GM12874 (cell line): ENCODE data around the gene ATP8B4.

Source experiments
- TF ChIP-seq, protein P1 (sequence below): IDR thresholded peaks from 2 replicates; pipeline ENCODE4 v1.5.1; 2011; ENCODE audit warnings: low read depth, mild to moderate bottlenecking, control low read depth, low read length, moderate library complexity; ENCODE audit not compliant: insufficient read depth

The ATP8B4 gene

DNA sequence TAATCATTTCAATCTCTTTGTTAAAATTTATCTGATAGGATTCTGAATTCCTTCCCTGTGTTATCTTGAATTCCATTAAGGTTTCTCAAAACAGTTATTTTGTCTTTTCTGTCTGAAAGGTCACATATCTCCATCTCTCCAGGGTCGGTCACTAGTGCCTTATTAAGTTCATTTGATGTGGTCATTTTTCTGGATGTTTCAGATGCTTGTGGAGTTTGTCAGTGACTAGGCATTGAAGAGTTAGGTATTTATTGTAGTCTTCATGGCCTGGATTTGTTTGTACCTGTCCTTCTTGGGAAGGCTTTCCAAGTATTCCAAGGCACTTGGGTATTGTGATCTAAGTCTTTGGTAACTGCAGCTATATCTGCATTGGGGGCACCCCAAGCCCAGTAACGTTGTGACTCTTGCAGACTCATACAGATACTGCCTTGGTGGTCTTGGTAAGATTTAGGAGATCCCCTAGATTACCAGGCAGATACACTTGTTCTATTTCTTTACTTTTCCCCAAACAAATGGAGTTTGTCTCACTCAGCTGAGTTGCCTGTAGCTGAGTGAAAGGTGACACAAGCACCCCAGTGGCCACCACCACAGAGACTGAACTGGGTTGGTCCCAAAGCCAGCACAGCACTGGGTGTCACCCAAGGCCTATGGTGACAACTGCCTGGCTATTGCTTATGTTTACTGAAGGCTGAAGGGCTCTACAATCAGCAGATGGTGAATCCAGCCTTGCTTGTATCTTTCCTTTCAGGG lies 44.1 kb upstream of the ATP8B4 start:
- TF ChIP-seq, protein P1, sequence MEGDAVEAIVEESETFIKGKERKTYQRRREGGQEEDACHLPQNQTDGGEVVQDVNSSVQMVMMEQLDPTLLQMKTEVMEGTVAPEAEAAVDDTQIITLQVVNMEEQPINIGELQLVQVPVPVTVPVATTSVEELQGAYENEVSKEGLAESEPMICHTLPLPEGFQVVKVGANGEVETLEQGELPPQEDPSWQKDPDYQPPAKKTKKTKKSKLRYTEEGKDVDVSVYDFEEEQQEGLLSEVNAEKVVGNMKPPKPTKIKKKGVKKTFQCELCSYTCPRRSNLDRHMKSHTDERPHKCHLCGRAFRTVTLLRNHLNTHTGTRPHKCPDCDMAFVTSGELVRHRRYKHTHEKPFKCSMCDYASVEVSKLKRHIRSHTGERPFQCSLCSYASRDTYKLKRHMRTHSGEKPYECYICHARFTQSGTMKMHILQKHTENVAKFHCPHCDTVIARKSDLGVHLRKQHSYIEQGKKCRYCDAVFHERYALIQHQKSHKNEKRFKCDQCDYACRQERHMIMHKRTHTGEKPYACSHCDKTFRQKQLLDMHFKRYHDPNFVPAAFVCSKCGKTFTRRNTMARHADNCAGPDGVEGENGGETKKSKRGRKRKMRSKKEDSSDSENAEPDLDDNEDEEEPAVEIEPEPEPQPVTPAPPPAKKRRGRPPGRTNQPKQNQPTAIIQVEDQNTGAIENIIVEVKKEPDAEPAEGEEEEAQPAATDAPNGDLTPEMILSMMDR, result no peak

DNA sequence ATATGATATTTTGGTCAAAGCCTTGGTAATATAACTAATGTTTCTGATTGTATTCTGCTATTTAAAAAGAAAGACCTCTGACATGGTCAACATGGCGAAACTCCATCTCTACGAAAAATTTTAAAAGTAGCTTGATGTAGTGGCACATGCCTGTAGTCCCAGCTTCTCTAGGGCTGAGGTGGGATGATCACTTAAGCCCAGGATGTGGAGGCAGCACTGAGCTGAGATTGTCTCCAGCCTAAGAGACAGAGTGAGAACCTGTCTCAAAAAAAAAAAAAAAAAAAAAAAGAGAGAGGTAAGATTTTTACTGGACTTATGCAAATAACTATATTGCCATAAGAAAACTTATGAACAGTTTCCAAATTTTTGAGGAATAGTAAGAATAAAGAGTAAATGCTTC lies 32.4 kb upstream of the ATP8B4 start:
- TF ChIP-seq, protein P1, result no peak

DNA sequence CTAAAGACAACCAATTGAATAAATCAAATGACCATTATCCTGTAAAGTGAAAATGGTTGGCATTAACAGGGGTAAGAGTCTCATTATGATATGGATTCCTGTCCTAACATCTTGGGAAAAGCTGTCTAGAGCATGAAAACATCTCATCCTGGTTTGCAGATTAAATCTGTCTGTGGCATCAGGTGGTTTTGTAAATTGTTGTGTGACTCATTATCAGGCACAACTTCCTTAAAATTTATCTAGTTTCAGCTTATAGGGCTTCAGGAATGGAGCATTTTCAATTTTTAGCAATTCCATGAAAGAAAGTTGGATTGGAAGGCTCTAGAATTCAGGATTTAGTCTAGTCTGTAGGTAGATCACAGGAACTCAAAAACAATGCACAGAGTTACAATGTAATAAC lies 31.8 kb upstream of the ATP8B4 start:
- TF ChIP-seq, protein P1, result no peak

DNA sequence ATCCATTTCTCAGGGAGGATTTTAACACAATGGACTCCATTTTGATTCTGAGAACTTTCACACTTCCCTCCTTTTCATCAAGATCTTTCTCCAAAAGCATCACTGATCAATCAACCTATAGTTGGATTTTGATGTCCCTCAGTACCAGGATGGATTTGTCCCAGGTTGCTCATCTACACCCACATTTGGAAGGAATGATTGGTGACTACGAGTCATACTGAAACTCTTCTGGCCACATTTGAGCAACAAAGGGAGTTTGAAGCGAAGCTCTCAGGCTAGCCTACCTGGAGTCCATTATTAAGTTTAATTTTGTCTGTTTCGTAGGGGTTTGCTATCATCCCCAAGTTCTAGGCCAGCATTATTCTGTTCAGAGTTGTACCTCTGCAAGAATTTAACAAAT lies 31.3 kb upstream of the ATP8B4 start:
- TF ChIP-seq, protein P1, result no peak

DNA sequence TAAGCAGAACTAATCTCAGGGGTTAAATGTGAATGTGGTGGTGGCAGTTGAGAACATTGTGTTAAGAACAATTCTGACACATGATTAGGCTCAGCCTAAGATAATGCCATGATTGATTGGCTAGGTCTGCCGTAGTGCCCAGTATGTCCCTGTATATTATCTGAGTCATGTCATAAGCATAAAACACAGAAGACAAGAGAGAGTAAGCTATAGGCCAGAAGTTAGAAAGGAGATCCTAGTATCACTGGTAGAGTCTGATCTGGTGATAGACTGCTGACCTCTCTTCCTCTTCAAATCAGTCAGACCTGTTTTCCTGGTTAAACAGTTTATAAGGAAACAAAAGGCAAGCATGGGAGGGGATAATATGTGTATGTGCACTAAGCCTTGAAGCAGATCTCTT lies 30.1 kb upstream of the ATP8B4 start:
- TF ChIP-seq, protein P1, result no peak

DNA sequence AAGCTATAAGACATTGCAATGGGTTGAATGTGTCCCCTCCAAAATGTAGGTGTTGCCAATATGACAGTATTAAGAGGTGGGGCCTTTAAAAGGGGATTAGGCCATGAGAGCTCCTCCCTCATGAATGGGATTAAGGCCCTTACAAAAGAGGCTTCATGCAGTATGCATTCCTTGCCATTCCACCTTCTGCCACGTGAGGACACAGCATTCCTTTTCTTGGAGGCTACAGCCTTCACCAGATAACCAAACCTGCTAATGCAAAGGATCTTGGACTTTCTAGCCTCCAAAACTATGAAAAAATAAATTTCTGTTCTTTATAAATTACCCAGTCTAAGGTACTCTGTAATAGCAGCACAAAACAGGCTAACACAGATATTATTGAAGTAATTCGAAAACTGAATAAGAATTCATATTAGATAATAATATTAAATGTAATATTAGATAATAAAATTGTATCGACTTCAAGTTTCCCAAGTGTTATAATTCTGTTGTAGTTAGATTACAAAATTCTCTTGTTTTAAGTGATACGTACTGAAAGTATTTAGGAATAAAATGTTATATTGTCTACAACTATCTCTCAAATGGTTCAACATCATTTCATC lies 29.4 kb upstream of the ATP8B4 start:
- TF ChIP-seq, protein P1, result no peak

DNA sequence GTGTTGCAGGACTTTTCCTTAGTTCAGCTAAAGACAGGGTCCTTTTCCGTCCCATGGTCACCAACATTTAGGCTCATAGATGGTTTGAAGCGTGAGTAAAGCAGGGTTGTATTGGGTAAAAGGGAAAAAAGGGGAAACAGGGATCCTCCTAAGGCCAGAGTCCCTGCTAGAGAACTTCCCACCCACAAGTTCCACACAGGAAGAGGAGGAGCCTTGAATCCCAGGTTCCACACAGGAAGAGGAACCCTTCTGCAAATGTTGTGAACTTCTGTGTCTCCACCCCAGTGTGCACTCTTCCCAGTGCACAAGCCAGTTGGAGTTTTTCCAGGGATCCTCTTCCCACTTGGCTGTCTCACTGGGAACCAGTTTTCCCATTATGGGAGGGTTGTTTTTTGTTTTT lies 27.6 kb upstream of the ATP8B4 start:
- TF ChIP-seq, protein P1, result no peak
